Body of pancreas (tissue), 4 donors: ENCODE measurements around the gene RNF213.

Experiments used
- CTCF ChIP-seq, 7 experiments: fragments of 450-650 bp in 4 of 7; fragments of 200-600 bp in 3 of 7; sonication (generic) in 3 of 7; IDR thresholded peaks; one replicate each; pipeline ENCODE4 v1.5.1; 2016 to 2019; ENCODE audit warnings: antibody characterized with exemption in 7 of 7
- POLR2A ChIP-seq, 3 donors: fragments of 450-650 bp; IDR thresholded peaks; one replicate each; pipeline ENCODE4 v1.6.1; 2016; ENCODE audit warnings: antibody characterized with exemption in 3 of 3, mild to moderate bottlenecking in 2 of 3

GRCh38 chr17:80349751-80350150 lies 89.1 kb downstream of the RNF213 start:
- no peak for TF ChIP-seq CTCF (IDR thresholded peaks at IDR 0.05)
- TF ChIP-seq POLR2A (IDR thresholded peaks at IDR 0.05): no peak
